Stimulated activated CD4-positive, alpha-beta T cell treated with anti-CD3 and anti-CD28 coated beads, TNF-alpha, amount 100 ng/mL, for 1 hour (primary cell): ENCODE data around the gene MAEA.
"Not testable (repeated sequence)": the region's sequence is repeated elsewhere in the genome, so short reads cannot be mapped to it uniquely, and the experiment has no call there.

ENCODE experiments used
- DNase-seq, 3 donors: peaks; one replicate each; pipeline ENCODE4 v3.0.0-alpha.2; 2020; ENCODE audit warnings: low read depth in 3 of 3, low spot score in 1 of 3

The MAEA gene

DNA sequence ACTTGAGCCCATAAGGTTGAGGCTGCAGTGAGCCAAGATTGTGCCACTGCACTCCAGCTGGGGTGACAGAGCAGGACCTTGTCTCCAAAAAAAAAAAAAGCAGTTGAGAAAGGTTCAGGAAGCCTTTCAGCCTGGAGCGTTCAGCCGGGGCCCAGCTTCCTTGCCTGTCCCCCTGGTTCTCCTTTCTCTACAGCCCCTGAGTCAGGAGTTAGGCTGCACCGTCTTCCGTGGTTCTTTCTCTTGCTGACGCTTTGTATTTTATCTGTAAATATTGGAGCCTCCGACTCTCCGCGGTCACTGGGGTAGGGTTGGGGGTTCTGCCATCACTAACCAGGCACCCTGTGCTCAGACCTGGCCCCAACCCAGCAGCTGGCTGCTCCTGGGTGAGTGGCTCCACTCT, 43.6 kb downstream of the MAEA start:
- DNase-seq: no peak

DNA sequence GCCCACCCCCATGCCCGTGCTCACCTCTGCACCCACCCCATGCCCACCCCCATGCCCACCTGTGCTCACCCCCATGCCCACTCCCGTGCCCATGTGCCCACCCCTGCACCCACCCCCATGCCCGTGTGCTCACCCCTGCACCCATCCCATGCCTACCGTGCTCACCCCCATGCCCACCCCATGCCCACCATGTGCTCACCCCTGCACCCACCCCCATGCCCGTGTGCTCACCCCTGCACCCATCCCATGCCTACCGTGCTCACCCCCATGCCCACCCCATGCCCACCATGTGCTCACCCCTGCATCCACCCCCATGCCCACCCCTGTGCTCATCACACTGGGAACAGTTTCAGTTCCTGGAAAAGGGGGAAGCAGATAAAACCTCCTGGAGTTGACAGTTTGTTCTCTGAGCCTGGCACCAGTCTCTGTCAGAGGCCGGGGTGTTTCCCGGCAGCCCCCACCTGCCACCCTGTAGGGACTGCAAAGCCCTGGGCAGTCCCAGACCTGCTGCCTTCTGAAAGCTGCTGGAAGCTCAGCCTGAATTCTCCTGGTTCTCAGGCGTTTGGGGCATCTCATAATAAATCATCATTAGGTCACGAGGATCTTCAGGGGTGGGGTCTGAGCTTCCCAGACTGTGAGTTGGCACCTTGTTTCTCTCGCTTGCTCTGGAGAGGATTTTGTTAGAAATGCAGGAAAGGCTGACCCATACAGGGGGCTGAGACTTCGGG, 44.3 kb downstream of the MAEA start:
- DNase-seq: not testable (repeated sequence)

DNA sequence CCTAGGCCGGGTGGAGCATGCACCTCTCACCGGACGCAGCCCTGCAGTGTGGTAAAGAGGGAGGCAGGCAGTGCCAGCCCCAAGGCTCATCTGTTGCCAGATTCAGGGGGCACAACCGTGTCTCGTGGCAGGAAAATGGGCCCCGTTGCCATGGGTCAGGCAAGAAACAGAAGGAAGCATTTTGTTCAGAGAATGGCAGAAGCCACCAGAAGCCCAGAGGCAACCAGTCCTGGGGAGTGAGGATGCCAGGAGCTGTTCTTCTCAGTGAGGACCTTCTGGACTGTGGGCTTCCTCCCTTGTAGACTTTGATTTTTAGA, 44.8 kb downstream of the MAEA start:
- DNase-seq: no peak

DNA sequence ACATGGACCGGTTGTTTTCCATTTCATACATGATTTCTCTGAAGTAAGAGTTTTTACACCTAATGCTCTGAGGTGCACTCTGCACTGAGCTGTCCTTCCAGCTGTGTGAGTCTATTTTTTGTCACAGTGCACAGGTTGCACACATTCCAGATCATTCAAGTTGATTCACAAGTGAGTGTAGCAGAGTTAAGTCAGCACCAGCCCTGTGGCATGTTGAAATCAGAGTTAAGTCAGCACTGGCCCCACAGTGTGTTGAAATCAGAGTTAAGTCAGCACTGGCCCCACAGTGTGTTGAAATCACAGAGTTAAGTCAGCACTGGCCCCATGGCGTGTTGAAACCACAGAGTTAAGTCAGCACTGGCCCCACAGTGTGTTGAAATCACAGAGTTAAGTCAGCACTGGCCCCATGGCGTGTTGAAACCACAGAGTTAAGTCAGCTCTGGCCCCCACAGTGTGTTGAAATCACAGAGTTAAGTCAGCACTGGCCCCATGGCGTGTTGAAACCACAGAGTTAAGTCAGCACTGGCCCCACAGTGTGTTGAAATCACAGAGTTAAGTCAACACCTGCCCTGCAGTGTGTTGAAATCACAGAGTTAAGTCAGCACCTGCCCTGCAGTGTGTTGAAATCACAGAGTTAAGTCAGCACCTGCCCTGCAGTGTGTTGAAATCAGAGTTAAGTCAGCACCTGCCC, 45.6 kb downstream of the MAEA start:
- DNase-seq: not testable (repeated sequence)

DNA sequence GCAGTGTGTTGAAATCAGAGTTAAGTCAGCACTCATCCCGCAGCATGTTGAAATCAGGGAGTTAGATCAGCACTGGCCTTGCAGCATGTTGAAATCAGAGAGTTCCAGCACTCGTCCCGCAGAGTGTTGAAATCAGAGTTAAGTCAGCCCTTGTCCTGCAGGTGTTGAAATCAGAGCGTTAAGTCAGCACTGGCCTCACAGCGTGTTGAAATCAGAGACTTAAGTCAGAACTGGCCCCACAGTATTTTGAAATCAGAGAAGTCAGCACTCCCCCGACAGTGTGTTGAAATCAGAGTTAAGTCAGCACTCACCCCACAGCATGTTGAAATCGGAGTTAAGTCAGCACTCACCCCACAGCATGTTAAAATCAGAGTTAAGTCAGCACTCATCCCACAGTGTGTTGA, 46.4 kb downstream of the MAEA start:
- no peak for DNase-seq

DNA sequence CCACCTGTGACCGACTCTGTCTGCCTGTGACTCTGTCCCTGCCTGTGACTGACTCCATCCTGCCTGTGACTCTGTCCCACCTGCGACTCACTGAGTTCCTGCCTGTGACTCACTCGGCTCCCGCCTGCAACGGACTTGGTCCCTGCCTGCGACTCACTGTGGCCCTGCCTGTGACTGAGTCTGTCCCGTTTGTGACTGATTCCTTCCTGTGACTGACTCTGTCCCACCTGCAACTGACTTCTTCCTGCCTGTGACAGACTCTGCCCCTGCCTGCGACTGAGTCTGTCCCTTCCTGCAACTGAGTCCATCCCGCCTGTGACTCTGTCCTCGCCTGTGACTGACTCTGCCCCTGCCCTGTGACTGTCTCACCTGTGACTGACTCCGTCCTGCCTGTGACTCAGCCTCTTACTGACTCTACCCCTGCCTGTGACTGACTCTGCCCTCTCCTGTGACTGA, 47.7 kb downstream of the MAEA start:
- peak in 2 of 3 donors; percentile 31 to 39 for DNase-seq

DNA sequence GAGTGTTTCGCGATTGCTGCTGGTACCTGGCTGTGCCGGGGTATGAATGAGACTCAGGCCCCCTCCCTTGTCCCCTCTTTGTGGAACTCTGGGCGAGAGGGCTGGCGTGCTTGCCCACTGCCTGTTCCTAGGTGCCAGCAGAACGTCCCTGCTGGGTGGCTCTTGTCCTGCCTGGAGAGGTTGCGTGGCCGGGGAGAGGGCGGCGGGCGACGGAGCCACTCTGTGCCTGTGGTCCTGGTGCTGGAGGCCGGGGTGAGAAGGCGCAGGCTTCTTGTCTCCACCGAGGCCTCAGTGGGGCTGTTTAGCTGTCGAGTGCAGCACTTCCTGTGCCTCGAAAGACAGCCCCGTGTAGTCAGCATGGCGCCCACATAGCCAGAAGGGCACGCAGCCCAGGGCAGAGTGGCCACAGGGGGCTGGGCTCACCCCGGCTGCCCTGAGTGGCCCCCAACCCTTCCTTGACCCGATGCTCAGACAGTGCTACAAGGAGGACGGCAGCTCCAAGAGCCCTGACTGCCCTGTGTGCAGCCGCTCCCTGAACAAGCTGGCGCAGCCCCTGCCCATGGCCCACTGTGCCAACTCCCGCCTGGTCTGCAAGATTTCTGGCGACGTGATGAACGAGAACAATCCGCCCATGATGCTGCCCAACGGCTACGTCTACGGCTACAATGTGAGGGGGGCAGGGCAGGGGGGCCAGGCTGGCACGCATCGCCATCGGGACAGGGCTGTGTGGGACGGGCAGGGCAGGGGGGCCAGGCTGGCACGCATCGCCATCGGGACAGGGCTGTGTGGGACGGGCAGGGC, 48.5 kb downstream of the MAEA start:
- no peak for DNase-seq

DNA sequence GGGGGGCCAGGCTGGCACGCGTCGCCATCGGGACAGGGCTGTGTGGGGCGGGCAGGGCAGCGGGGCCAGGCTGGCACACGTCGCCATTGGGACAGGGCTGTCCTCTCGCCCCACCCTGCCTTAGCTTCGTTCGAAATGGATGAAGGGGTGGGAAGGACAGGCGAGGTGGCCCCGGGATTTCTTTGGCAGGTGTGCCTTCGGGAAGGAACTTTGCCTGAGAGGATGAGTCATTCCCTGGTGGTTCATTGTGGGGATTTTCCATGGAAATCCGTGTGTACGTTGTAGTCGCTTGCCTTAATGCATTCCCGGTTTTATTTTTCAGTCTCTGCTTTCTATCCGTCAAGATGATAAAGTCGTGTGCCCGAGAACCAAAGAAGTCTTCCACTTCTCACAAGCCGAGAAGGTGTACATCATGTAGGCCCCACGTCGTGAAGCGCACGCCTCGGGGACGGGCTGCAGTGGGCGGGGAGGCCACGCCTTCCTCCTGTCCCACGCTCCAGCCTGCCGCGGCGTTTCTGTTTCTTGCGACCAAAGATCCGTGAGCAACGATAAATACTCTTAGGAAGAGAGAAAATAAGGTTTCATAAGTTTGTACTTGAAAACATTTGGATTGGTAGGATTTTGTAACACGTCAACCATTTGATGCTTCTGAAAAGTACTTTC, 49.2 kb downstream of the MAEA start:
- DNase-seq: no peak

DNA sequence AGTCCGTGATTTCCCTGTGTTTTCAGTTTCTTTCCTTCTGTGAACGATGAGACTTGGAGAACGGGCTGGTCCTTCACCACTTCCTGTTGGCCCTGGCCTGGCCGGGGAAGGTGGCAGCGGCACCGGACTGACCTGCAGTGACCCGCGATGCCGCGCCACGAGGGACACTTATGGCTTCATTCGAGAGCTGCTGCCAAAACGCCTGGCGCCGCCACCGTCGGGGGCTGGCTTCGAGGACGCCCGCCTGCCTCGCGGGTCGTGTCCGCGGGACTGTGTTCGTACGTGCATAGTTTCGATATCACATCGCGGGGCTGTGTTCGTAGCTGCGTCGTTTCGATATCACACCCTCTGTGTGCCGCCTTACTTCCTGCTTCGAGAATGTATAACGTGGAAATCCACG, 49.8 kb downstream of the MAEA start:
- DNase-seq: no peak

DNA sequence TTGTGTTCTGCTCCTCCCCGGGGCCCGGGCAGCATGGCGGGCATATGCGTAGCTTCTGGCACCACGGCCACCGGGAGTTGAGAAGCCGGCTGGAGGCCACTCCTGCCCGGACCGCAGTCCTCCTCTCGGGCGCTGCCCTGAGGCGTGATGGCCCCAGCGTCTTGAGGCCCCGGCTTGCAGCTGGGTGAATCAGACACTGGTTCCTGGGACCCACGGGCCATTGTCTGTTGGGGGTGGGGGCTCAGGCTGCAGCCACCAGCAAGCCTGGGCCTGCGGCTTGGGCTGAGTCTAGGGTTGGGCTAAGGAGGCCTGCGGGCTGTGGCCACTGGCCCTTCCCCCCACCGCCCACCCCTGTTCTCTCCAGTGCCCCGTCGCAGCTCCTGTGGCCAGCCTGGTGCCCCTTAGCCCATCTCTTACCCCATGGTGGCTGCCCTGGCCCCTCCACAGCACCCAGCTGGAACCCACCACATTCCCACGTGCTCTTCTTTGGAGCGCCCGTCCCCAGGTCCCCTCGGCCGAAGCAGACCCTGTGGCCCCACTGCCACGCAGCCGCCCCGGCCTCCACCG, 50.6 kb downstream of the MAEA start:
- DNase-seq: no peak

DNA sequence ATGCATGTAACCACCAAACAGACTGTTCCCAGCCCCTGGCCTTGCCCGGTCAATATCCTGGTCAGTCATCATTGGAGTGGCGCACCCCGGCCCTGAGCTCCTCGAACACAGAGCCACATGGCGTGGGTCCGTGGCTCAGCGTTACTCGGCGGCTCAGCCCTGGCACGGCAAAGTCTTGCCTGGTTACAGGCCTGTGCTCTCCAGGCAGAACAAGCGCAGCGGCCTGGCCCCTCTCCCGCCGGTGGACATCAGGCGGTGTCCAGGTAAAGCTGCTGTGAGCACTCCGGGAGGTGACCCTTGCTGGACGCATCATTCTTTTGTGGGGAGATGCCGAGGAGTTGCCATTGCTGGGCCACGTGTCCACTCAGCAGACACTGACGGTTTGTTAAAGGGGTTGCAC, 51.2 kb downstream of the MAEA start:
- DNase-seq: no peak

DNA sequence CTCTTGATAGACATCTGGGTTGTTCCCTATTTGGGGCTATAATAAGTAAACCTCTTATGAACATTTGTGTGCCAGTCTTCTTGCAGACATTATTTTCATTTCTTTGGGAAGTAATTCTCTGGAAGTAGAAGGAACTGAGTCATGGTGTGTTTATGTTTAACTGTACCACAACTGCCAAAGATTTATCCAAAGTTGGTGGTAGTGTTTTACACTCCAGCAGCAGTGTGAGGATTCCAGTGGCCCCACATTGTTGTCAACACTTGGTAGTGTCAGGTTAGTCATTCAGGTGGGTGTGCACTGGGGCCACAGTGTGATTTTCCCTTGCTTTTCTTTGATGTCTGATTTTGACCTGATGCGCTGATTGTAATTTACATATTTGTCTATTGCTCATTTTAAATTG, 52.3 kb downstream of the MAEA start:
- no peak for DNase-seq

DNA sequence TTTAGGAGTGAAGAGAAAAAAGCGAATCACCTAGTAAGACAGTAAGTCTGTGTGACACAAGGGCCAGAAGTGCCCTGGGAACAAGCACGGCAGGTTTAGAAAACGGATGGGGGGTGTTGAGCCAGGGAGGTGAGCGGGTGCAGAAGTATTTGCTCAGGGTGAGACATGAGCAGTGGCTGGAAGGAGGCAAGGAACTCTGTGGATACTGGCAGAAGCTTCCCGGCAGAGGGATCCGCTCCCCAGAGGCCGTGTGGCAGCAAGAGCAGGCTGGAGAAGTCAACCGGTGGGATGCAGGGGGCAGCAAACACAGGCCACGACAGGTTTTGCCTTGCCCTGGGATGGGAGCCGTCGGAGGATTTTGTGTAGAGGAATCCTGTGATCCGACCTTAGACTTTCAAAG, 55.0 kb downstream of the MAEA start:
- DNase-seq: no peak

DNA sequence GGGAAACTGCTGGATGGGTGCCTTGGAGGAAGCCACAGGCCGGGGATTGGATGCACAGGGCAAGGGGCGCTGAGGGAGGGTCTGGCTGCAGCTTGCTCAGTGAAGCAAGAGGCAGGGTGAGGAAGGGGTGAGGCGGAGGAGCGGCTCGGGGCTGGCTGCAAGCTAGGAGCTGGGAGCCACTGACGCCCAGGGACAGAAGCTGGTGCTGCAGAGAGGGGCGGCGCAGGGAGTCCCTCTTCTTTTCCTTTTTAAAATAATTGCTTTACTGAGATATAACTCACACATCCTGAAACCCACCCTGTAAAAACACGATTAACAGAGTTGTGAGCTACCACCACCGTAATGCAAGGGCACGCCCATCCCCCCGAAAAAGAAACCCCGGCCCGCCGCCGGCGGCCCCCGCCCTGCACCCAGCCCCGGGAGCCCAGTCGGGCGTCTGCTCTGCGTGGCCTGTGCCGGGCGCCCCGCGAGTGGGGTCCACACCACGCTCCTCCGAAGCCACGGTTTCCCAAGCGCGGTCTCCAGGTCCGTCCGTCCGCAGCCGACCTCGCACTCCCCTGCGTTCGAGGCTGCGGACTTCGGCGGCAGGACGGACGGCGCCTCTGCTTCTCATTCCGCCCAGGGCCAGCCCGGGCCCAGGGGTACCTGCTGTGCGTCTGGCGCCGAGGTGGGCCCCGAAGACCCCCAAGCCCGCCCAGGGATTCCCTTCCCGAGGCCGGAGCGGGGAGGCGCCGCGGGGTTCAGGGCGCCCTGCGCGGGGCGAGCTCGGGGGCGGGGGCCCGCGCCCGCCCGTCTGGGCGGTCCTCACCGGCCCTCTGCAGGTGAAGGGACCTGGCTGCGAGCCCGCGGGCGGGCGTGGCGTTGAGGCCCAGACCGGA, 56.5 kb downstream of the MAEA start:
- peak in 1 of 3 donors; percentile 27 for DNase-seq

DNA sequence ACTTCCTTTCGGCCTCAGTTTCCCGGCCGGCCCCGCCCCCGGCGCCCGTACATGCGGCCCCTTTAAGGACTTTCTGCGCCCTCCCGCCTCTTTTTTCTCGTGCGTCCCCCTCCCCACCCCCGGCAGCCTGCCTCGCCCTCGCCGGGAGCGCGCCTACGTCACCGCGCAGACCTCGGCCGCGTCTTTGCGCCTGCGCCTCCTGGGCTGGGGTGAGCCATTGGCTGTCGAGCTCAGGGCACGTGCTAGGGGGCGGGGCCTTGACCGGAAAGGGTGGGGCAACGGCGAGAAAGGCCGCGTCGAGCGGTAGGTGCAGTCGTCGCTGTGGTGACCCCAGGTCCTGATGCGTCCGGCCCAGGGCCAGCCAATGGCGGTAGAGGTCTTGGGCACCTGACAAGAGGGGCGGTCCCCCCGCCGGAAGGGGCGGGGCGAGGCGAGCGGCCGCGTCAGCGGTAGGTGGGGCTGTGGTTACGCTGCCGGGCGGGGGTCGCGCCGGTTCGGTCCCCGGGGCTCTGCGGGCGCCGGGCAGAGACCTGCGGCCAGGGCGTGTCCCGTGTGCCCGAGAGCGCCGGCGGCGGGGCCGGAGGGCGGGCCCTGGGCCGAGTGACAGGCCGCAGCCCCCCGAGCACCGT, 57.2 kb downstream of the MAEA start, which contains the start of gene UVSSA:
Gene UVSSA (plus strand): TSS at position 428 of the 629 bp plus-strand sequence. CDS start 884 bp downstream, outside the sequence.
- DNase-seq: peak; percentile 100

DNA sequence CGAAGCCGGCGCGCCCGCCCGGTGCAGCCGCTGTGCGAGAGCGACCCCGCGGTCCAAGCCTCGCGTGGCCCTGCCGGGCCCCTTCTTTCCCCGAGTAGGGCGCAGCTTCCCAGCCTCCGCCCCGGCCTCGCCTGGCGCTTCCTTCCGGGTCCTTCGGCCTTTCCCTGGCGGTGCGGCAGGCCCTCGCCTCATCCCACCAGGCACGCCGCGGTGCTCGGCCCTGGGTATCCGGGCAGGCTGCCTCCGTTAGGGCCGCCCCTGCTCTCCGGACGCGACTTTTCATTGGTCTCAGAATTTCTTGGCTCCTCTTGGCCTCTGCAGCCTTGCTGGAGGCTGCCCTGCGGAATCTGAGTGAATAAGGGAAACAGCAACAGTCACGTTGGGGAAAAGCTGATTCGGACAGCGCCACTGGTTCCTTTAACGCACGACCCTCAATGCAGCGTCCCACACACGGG, 57.7 kb downstream of the MAEA start:
- peak in 1 of 3 donors; percentile 29 for DNase-seq

DNA sequence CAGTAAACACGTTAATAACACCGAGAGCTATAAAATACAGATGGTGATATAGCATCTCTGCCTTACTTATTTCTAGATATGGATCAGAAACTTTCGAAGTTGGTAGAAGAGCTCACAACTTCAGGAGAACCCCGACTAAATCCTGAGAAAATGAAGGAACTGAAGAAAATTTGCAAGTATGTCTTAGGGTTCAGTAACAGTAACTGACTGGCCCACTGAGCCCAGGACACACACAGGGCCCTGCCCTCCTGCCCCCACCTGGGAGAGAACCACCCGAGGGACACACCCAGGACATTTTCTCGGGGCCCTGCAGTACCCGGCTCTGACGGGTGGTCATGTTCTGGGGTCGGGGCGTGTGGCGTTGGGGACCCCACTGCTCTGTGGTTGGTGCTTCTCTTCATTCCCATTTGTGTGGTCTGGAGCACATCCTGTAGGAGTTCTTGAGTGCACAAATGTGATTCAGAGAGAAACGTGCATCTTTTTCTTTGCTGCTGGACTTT, 58.4 kb downstream of the MAEA start:
- DNase-seq: no peak

DNA sequence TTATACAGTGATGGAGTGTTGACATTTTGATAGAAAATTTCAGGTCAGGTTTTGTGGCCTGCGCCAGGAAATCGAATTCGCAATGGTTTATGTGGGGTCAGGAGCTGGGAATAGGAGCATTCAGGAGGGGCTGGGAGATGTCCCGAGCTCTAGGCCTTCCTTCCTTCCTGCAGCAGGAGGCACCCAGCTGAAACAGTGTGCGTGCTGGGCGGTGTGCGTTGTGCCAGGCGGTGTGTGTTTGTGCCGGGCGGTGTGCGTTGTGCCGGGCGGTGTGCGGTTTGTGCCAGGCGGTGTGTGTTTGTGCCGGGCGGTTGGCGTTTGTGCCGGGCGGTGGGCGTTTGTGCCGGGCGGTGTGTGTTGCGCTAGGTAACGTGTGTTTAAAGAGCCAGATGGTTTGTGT, 59.1 kb downstream of the MAEA start:
- DNase-seq: no peak
